ENCODE results near the gene TAF1B. TPM values are rescaled to one million over a fixed set of nuclear protein-coding genes. Genes with fewer than 3 reads are reported as not detected.
"Not testable (repeated sequence)": the region's sequence is repeated elsewhere in the genome, so short reads cannot be mapped to it uniquely, and the experiment has no call there.

TAF1B gene
- total RNA-seq, 2 donors from 2014 or later, result 12.9 to 19.5 TPM

DNA sequence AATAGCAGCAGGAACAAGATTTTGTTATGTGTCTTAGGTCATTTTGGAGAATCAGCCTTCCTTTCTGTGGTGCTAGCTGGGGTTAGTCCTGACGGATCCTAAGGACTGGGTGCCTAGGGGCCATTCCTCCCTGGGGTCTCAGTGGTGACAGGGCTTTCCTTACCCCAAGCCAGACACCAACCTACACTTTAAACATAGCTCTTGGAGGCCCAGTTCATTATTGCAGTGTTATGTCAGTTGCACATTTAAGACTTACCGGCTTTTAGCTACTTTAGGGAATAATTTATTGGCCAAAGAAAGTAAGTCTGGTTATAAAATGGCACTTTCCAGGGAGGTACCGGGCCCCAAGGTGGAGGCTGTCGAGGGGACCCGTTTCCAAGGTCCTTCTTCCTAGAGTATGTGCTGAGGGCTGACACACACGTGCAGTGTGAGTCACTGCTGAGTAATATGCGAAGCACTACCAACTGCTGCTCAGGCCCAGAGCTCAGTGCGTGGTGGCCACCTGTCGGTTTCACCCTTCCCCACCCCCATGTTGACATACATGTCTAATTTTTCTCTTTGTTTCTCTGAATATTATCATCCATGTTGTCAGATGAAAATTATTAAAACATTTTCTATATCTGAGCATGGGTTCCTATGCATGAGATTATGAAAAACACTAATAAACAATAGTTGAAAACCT lies 71.3 kb downstream of the TAF1B start:
- DNase-seq (no peak), ATAC-seq (no peak)
- H3K36me3 ChIP-seq (replicated peaks in 1 of 2; ENCODE audit: insufficient read depth in 1 of 2, low read depth in 2 of 2), result no peaks in the 10 kb centered on the region
- intact Hi-C loops (cut with DNase I), result no loop called here
- 87 to 88% methylated on average over 9 of the region's 9 CpGs for WGBS, 2 donors
- H3K4me1 ChIP-seq, result no peaks in the 10 kb centered on the region
- no peaks in the 10 kb centered on the region for H3K9me3 ChIP-seq
- TF ChIP-seq, protein P1, sequence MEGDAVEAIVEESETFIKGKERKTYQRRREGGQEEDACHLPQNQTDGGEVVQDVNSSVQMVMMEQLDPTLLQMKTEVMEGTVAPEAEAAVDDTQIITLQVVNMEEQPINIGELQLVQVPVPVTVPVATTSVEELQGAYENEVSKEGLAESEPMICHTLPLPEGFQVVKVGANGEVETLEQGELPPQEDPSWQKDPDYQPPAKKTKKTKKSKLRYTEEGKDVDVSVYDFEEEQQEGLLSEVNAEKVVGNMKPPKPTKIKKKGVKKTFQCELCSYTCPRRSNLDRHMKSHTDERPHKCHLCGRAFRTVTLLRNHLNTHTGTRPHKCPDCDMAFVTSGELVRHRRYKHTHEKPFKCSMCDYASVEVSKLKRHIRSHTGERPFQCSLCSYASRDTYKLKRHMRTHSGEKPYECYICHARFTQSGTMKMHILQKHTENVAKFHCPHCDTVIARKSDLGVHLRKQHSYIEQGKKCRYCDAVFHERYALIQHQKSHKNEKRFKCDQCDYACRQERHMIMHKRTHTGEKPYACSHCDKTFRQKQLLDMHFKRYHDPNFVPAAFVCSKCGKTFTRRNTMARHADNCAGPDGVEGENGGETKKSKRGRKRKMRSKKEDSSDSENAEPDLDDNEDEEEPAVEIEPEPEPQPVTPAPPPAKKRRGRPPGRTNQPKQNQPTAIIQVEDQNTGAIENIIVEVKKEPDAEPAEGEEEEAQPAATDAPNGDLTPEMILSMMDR (IDR thresholded peaks at IDR 0.05), result no peak
- TF ChIP-seq POLR2A (IDR thresholded peaks at IDR 0.05), result no peak
- no peaks in the 10 kb centered on the region for H3K27me3 ChIP-seq
- H3K27ac ChIP-seq, result no peak overlapping the region
- no peak overlapping the region for H3K4me3 ChIP-seq

DNA sequence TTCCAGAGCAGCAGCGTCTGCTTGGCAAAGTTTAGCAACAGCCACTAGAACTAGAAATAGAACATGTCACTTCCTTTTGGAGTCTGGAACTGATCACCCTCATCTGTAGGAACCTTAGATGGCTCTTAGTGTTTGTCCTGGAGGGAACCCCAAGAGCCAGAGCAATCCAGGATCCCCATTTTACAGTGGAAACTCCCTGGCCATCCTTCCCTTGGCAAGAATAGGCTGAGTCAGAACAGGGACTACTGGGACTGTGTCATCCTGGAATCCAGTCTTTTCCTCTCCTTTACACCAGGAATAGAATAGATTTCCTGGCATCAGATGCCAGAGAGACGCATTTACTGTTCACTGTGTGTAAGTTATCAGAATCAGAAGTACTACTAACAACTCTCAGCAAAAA lies 75.0 kb downstream of the TAF1B start:
- Histone ChIP-seq H3K4me1 (no peaks in the 10 kb centered on the region), H3K27ac (no peak overlapping the region), H3K36me3 (replicated peaks in 1 of 2; ENCODE audit: insufficient read depth in 1 of 2, low read depth in 2 of 2) (no peaks in the 10 kb centered on the region), H3K9me3 (no peaks in the 10 kb centered on the region), H3K4me3 (no peak overlapping the region), H3K27me3 (no peaks in the 10 kb centered on the region)
- ATAC-seq, result peak; percentile 24
- WGBS, 2 donors, result 63% methylated on average over 2 of the region's 2 CpGs
- intact Hi-C loops (cut with DNase I), result no loop called here
- TF ChIP-seq POLR2A (IDR thresholded peaks at IDR 0.05), result no peak
- TF ChIP-seq, protein P1 (IDR thresholded peaks at IDR 0.05), result no peak
- DNase-seq, result no peak

DNA sequence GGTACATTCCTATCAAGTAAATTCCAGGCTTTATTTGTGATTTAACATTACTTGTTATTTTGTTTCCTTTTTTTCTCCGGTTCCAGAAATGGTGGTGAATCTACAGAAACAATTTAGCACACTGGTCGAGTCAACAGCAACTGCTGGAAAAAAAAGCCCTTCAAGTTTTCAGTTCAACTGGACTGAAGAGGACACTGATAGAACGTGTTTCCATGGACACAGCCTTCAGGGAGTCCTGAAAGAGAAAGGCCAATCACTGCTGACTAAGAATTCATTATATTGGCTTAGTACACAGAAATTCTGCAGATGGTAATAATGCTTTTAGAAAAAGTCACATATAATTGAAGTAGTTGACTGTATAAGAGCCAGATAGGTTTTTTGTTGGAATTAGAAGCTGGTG lies 76.2 kb downstream of the TAF1B start:
- DNase-seq (no peak), ATAC-seq (no peak)
- no peaks in the 10 kb centered on the region for H3K27me3 ChIP-seq
- H3K36me3 ChIP-seq (replicated peaks in 1 of 2; ENCODE audit: insufficient read depth in 1 of 2, low read depth in 2 of 2), result no peaks in the 10 kb centered on the region
- no peaks in the 10 kb centered on the region for H3K4me1 ChIP-seq
- H3K27ac ChIP-seq, result no peak overlapping the region
- intact Hi-C loops (cut with DNase I), result no loop called here
- TF ChIP-seq, protein P1 (IDR thresholded peaks at IDR 0.05), result no peak
- TF ChIP-seq POLR2A (IDR thresholded peaks at IDR 0.05), result no peak
- 63 to 83% methylated on average over 3 of the region's 3 CpGs for WGBS, 2 donors
- H3K9me3 ChIP-seq, result no peaks in the 10 kb centered on the region
- H3K4me3 ChIP-seq, result no peak overlapping the region

DNA sequence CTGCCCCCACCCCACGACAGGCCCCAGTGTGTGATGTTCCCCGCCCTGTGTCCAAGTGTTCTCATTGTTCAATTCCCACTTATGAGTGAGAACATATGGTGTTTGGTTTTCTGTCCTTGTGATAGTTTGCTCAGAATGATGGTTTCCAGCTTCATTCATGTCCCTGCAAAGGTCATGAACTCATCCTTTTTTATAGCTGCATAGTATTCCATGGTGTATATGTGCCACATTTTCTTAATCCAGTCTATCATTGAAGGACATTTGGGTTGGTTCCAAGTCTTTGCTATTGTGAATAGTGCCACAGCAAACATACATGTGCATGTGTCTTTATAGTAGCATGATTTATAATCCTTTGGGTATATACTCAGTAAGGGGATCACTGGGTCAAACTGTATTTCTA lies 83.7 kb downstream of the TAF1B start:
- H3K27me3 ChIP-seq; H3K4me3 ChIP-seq; H3K36me3 ChIP-seq (replicated peaks in 1 of 2; ENCODE audit: insufficient read depth in 1 of 2, low read depth in 2 of 2); H3K9me3 ChIP-seq; ATAC-seq; H3K4me1 ChIP-seq; DNase-seq; H3K27ac ChIP-seq; intact Hi-C loops (cut with DNase I): not testable (repeated sequence)
- WGBS, 2 donors, result 93 to 95% methylated on average over 2 of the region's 2 CpGs

DNA sequence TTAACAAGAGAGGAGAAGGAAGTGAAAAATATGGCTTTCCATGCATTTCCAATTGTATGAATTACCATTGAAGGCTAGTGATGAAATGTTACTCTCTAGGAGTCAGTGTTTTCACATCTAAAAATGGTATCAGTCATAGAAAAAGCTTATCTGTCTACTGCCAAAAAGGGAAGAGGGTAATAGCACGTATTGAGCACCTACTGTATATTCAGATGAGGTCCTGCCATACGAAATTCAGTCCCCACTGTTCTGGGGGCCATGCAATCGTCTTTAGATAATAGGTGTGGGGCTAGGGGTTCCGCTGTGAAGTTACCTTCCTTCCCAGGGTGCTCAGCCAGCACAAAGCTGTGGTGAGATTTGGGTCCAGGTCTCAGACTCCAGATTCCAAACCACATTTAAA lies 94.0 kb downstream of the TAF1B start:
- H3K9me3 ChIP-seq, result no peaks in the 10 kb centered on the region
- no peak for DNase-seq
- H3K36me3 ChIP-seq (replicated peaks in 1 of 2; ENCODE audit: insufficient read depth in 1 of 2, low read depth in 2 of 2), result peaks cover 0 to 2% of the 10 kb centered on the region in 2 donors
- intact Hi-C loops (cut with DNase I), result no loop called here
- H3K27ac ChIP-seq, result no peak overlapping the region
- H3K4me3 ChIP-seq, result no peak overlapping the region
- no peak for TF ChIP-seq POLR2A (IDR thresholded peaks at IDR 0.05)
- TF ChIP-seq, protein P1 (IDR thresholded peaks at IDR 0.05), result no peak
- ATAC-seq, result no peak
- WGBS, 2 donors, result 86 to 93% methylated on average over 4 of the region's 4 CpGs
- no peaks in the 10 kb centered on the region for H3K27me3 ChIP-seq
- peaks cover 16% of the 10 kb centered on the region for H3K4me1 ChIP-seq

Data from body of pancreas (tissue), 4 donors.